HG03103 (cell line): ENCODE results near the gene UBE2D1.
"Not testable (repeated sequence)": the region's sequence is repeated elsewhere in the genome, so short reads cannot be mapped to it uniquely, and the experiment has no call there.

Source experiments
- ATAC-seq: cut with Tn5 transposase; IDR thresholded peaks from one replicate; pipeline ENCODE4 v1.9.1; 2021; ENCODE audit warnings: low read depth; ENCODE audit not compliant: unreplicated experiment

UBE2D1 gene

DNA sequence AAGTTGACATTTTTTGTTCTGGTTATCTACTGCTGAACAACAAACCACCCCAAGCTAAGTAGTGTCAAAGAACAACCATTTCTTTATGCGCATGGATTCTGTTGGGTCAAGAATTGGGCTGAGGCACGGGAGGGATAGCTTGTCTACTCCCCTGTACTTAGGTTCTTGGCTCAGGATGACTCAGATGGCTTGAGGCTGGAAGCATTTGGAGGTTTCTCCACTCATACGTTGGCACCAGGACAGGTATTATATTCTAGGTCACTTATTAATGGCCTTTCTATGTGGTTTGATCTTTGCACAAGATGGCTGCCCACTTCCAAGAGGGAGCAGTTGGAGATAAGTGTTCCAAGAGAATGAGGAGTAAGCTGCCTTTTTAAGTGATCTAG lies 38.6 kb downstream of the UBE2D1 start:
- ATAC-seq: peak; percentile 16

DNA sequence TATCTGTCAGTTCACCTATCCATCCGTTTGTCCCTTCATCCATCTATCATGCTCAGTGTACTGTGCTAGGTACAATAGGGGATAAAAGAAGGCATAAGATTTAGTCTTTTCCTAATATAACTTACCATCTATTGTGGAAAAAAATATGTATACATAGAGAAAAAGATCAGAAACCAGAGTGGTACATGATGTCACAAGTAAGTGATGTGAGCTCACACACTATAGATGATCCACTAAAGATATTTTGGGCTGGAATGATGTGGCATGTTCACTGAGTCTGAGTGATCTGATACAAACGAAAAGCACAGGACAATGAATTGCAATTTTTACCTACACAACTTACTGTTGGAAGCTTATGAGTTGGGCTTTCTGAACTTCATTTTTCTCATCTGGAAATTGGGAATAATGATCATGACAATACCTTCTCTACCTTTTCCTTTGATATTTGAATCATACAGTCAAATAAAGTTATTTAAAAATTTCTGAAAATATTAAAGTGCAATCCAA lies 47.7 kb downstream of the UBE2D1 start:
- ATAC-seq: no peak

DNA sequence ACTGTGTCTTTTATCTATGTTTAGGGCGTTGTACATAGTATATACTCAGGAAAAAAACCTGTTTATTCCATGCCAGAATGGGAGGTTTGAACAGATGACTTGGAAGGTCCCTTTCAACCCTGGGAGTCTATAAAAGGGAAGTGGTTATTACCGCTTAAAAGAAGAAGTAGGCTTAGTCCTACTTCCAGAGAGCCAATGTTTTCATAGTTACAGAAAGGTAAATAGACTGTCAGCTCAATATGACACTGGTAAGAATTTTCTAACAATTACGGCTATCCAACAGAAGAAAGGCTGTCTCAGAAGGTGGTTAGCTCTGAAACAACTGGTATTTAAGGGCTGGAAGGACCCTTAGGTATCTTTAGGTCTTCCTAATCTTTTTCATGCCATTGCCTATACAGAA lies 49.3 kb downstream of the UBE2D1 start:
- ATAC-seq: peak; percentile 47

DNA sequence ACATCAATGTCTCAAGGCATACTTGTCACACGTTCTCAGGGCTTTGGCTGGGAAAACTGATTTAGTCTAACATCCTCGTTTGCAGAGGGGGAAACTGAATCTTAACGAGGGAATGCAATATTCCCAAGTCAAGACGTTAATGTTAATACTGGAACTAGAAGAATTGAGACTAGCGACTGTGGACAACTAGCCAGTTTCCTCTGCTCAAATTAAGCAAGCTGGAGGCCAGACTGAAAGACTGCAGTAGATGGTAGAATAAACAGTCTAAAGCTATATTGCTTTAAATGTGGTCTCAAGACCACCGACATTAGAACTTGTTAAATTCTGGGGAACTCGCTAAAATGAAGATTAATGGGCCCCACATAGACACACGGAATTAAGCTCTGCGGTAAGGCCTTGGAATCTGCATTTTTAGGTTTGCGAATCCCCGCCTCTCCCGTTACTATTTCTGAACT lies 49.8 kb downstream of the UBE2D1 start:
- peak; percentile 0 for ATAC-seq

DNA sequence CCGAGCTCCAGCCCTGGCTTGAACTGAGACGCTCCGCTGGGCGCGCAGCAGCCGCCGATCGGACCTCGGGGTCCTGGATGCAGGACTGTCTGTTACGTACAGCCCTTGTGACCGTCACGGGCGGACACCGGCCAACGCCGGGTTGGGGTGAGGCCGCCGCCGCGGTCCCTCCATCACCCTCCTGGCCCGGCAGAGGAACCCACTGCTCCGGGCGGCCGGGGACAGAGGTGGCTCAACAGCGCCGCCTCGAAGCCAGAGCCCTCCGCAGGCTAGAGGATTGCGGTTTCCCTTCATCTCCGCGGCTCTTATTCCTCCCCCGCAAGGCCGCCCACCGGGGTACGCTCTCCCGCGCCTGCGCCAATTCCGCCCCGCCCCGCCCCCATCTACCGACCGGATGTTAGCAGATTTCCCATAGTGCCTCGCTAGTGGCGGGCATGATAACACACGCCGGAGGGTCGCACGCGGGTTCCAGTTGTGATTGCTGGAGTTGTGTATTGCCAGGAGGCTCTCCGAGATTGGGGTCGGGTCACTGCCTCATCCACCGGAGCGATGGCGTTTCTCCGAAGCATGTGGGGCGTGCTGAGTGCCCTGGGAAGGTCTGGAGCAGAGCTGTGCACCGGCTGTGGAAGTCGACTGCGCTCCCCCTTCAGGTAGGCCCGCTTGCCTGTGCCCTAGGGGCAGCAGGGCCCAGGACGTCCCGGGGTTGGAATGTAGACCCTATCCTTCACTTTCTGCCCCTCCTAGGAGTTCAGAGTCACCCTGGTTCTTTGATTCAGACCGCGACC lies 50.4 kb downstream of the UBE2D1 start, which contains the start of gene TFAM:
TFAM (plus strand) TSS at position 412 of the 785 bp plus-strand sequence; CDS start at position 550, 138 bp downstream.
- peak; percentile 76 for ATAC-seq

DNA sequence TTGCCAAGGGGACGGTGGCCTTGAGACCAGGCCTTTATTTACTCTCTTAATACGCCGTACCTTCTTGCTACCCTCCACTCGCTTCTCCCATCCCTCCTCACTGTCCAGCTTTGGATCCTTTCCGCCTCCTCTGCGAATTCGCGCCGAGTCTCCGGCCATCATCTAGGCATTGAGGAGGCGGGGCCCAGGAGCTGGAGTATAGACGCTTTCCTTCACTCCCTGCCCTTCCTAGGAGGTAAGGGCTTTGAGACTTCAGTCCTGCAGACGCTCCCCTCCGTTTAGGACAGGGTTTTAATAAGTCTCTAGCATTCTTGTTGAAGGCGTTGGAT lies 50.9 kb downstream of the UBE2D1 start:
- peak; percentile 0 for ATAC-seq

DNA sequence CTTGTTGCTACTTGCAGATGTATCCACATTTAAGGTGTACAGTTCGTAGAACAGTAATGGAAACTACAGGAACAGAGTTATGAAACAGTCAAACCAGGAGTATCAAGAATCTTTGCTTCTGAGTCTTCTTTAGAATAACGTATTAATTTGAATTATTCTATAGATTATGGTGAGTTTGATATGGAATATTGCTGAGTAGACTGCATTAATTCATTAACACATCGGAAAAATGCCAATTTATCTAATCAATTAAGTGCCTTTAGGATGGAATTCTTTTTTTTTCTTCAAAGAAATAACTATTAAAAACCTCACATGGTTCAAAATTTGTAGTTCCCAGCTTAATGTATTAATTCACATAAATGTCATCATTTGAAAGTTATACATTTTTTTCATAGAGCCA lies 54.2 kb downstream of the UBE2D1 start:
- ATAC-seq: no peak

DNA sequence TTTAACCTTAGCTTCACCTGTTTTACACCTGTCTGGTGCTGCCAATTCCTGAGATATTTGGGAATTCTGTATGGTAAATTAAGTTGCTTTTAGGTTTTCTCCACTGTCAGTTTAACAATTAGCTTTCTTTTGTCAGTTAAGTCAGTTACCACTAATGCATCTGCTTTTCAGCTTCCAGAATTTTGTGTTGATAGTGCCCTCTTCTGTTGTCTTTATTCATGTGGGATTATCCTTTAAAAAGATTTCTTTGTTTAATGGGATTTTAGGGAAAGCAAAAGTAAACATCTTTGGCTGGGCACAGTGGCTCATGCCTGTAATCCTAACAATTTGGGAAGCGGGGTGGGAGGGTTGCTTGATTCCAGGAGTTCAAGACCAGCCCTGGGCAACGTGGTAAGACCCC lies 58.5 kb downstream of the UBE2D1 start:
- ATAC-seq: no peak

DNA sequence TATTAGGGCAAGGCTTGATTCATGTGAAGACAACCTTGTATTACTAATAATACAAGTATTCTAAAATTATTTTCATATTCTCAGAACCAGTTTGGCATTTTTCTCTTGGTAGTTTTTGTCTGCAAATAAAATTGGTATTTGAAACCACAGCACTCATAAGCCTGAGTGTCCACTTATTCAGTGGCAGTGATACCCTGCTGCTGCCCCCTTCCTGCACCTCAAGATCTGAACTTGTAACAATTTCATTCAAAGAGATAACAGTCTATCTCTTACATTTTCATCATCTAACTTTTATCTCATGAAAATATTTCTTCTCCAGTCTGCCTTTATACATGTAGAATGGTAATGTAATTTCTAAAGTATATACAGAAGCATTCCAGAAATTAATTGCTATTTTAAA lies 59.7 kb downstream of the UBE2D1 start:
- ATAC-seq: no peak

DNA sequence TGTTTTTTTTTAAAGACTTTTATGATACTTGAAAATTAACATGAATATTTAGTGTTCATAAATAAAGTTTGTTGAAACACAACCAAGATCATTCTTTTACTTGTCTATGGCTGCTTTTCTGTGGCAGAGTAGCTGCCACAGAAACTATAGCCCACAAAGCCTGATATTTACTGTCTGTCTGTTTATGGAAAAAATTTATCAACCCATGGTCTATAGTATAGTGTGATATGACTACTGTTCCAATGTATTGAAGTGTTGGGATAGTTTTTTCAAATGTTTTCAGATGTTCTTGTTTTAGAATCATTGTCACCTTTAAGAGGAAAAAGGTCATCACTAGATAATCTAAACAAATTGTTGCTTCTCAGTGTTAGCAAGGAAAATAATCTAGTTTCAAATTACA lies 61.3 kb downstream of the UBE2D1 start:
- ATAC-seq: no peak

DNA sequence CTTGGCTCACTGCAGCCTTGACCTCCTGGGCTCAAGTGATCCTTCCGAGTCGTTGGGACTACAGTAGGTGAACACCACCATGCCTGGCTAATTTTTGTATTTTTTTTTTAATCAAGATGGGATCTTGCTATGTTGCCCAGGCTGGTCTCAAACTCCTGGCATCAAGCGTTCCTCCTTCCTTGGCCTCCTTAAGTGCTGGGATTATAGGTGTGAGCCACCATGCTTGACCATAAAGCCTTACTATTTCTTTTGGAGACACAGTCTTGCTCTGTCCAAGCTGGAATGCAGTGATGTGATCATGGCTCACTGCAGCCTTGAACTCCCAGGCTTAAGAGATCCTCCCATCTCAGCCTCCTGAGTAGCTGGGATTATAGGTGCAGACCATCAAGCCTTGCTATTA lies 63.0 kb downstream of the UBE2D1 start:
- no peak for ATAC-seq

DNA sequence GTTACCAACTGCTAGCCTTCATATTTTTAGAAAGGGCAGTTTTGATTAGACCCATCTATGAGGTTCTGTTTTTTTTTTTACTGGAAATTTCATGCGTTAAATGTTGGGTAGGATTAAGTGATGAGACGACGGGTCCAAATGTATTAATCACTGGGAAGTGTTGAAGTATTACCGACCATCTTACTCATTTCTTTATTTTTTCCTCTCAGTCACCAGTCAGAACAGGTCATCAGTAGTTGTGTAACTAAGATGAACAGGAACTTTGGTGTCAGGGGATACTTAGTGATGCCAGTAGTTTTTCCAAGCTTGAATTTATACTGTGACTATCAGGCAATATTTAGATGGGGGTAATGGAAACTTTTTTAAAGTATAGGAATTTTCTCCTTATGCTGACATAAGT lies 64.6 kb downstream of the UBE2D1 start:
- no peak for ATAC-seq

DNA sequence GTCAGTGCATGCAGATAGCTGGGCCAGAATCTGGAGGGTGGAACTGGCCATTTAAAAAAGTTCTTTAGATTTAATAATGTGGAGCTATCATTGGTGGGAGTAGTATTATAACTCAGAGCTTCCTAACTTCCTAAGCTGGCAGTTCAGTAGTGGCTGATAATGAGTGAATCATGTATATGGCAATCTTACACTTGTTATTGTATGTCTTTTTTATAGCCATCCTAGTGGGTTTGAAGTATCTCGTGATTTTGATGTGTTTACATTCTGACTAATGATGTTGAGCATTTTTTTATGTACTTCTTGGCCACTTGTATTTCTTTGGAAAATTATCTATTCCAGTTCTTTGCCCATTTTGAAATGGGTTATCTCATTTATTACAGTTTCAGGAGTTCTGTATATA lies 65.8 kb downstream of the UBE2D1 start:
- no peak for ATAC-seq

DNA sequence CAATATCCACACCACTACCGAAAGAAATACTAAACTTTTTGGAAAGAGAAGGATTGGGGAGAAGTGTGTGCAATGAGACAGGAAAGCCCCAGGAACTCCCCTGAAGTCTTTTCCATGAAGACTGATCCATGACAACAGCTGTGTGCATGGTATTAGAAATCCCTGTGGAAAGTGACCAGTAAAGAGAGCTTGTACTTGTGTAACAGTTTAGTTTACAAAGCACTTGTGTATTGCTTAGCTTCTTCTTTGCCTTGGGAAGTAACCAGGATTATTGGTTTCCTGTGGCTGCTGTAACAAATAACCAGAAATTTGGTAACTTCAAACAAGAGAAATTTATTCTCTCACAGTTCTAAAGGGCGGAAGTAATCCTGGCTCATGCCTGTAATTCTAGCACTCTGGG lies 69.2 kb downstream of the UBE2D1 start:
- no peak for ATAC-seq

DNA sequence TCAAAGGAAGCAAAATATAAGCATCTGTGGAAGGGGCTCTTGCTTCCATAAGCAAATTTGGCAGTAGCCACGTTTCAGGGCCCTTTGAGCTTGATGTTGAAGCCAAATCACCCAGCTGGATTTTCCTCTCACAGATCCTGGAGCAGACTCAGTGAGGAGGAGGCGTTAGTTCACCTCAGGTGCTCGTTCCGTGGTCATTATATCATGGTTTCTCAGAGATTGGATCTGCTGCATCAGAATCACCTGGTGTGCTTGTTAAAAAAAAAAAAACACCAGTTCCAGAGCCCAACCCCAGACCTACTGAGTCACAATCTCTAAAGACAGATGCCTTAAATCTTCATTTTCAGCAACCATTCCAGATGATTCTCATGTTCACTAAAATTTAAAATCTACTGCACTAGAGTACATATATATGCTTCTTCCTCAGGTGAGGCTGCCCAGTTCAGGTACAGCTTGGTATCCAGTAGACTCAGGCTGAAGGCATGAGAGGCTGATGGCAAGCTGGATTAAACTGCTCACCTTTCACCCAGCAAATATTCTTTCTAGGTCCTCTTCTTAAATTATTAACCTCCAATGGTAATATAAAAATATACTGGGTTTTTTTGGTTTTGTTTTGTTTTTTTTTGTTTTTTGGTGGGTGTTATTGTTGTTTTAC lies 75.3 kb downstream of the UBE2D1 start:
- no peak for ATAC-seq

DNA sequence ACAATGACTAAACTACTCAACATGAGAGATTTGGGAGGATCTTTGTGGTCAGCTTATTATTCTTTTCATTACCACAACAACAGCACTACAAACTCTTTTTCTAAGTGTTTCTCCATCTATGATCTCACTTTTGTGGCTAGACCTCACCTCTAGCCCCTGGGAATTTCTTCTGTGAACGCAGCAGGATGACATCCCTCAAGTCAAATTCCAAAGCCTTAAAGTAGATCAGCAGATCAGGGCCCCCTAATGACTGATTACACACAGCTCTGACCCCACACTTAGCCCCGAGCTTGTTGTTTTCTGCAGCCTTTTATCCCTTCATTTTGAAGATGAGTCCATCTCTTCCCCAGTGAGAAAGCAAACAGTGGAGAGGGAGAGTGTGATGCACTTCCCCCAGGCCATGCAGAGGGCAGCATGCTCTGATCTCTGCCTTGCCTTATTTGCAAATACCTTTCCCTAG lies 77.7 kb downstream of the UBE2D1 start:
- ATAC-seq: no peak

DNA sequence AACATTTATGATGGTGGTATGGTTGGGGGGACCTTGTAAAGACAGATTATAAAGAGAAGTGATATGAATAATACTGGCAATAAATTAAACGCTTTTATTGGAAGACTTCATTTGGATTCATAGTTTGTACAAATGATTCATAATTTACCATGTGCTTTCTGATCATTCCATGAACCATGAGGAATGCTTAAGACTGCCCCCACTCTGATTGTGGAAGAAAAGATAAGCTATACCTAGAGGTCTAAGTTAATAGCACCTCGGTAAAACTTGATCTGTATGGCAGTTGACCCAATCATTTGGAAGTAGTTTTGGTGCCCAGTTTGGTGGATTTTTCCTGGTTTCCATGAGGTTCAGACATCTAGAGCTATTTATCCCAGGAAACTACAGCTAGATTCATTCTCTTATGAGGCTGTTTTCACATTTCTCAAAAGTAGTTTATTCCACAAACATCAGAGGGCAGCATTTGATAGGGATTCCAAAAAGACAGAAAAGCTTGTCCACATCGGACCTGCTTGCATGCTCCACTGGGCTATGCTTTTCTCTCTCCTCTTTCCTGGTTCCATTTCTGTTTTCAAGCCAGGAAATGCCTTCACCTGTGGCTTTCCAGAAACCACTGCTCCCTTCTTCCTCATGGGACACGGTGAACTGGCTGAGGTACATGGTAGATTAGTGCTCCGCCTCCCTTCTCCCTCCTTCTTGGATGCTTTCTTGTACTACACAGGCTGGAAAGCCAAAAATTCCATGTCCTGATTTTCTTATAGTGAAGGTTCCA lies 79.7 kb downstream of the UBE2D1 start:
- no peak for ATAC-seq

DNA sequence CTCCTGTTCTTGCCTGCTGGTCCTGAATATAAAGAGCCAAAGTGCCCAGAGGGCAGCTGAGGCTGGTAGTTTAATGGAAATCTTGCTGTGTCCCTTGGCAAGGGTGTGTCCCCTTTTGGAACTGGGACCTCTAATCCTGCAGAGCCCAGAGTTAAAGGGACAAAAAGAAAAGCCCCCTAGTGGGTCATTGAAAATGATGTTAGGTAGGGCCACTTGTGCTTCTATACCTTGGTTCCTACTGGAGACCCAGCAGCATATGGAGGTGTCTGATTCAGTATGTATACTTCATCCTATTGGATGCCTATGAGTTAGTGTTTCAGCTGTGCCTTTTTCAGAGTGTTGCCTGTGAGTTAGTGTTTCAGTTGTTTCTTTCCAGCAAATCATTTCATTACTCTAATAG lies 81.0 kb downstream of the UBE2D1 start:
- ATAC-seq: no peak

DNA sequence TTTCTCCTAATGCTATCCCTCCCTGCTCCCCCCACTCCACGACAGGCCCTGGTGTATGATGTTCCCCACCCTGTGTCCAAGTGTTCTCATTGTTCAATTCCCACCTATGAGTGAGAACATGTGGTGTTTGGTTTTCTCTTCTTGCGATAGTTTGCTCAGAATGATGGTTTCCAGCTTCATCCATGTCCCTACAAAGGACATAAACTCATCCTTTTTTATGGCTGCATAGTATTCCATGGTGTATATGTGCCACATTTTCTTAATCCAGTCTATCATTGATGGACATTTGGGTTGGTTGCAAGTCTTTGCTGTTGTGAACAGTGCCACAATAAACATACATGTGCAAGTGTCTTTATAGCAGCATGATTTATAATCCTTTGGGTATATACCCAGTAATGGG lies 83.1 kb downstream of the UBE2D1 start:
- ATAC-seq: not testable (repeated sequence)
